NOMO-1 treated with DMSO at 0.1 percent for 48 hours (cell line): ENCODE measurements around the gene ADAMTS7.
"Not testable (repeated sequence)": the region's sequence is repeated elsewhere in the genome, so short reads cannot be mapped to it uniquely, and the experiment has no call there.

ENCODE experiments used
- DNase-seq: peaks from one replicate; lab custom pipeline; 2025; ENCODE audit not compliant: unreplicated experiment; lab: John Stamatoyannopoulos, UW

The ADAMTS7 gene

DNA sequence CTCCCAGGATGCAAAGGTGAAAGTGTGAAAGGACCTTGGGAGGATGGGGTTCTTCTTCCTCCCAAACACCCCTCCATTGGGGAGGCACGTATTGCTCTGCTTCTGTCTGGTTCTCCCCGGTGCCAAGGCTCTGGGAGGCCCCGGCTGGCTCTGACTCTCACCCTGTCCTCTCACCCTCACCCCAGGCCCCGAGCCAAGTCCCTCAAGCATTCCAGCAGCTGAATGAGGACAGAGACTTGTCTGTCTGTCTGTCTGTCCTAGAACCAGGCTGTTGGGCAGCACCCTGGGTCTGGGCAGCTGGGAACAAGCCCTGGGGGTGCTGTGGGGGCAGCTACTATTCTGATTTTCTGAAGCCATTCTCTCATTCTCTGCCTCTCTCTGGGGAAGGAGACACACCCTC, 29.9 kb downstream of the ADAMTS7 start:
- not testable (repeated sequence) for DNase-seq

- DNase-seq = not testable (repeated sequence)
Observed at GRCh38 chr15:78779975-78780374, 31.3 kb downstream of the ADAMTS7 start.

DNA sequence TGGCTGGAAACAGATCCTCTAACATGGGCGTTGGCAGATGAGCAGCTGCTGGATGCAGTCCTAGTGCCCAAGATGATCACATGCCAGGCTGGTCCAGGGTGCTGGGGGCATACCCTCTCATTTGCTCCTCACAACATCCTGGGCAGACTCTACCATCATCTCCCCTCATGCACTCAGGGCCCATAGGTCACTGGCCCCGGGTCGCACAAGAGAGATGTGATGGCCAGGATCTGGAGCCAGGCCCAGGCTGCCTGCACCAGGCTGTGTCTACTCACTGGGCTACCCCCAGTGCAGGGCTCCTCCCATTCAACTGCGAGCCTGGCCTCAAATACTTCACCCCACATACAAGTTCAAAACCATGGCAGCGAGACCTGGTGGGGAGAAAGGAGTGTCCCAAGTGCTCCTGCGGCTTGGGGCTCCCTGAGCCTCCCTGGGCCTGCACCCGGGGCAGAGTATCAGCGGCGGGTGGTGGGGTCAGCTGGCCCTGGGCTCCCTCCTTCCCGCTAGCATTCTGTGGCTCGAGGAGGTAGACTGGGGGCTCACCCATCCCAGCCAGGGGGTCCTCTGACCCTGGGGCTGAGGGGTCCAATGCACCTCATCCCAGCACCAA, 32.0 kb downstream of the ADAMTS7 start:
- DNase-seq = not testable (repeated sequence)

- no peak for DNase-seq
Observed at GRCh38 chr15:78778422-78778821, 32.8 kb downstream of the ADAMTS7 start.

GRCh38 chr15:78777953-78778345, 33.3 kb downstream of the ADAMTS7 start:
- DNase-seq = not testable (repeated sequence)

GRCh38 chr15:78777290-78777952, 33.8 kb downstream of the ADAMTS7 start:
- DNase-seq = not testable (repeated sequence)

DNA sequence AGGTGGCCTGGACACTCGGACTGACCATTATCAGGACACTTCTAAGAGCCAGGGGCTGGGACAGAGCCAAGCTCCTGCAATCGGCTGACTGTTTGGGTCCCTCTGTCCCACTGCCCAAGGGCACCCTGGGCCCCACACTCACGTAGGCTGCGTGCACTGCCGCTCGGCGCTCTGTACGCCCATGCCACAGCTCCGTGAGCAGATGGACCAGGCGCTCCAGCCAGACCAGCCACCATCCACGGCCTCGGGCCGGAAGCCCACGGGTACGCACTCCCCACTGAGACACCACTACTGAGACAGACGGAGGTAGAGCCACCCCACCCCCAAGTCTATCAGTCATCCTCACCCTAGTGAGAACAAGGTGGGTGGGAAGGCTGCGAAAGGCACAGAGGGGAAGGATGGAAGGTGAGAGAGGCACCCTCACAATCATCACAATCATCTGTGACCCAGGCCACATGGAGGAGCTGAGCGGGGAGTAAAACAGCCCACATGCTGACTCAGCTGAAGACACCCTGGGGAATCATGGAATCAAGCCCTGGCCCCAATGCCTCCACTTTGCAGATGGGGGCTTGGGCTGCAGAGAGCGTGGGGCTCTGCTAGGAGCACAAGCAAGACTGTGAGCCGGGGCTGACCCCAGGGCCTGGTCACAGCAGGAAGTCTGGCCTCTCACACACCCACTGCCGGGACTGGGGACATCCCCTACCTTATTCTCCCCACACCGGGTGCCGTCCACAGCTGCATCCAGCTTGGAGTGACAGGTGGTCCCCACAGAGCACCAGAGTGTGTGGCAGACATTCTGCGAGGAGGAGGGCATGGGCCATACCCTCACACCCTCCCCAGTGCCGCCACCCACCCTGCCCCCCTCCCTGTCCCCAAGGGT, 35.0 kb downstream of the ADAMTS7 start:
- DNase-seq = not testable (repeated sequence)

GRCh38 chr15:78775472-78775871, 35.8 kb downstream of the ADAMTS7 start:
- no peak for DNase-seq

DNA sequence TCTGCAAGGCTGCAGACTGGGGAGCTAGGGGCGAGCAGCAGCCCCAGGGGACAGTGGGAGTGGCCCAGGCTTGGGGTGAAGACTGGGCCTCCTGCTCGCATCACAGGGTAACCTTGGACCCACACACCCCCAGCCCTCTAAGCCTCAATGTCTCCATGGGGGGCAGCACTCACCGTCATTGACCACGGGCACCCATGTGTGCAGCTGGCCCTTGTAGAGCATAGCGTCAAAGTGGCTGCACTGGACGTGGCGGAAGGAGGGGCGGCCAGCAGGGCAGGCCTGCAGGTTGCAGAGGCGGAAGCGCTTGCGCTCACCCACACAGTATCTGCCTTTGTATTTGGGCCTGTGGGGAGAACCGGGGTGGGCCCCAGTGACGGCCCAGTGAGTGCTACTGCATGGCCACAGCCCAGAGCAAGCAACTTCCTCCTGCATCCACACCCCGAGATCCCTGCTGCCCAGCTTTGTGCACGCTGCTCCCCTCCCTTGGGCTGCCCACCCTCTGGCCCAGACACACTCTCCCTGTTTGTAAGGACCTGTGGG, 36.7 kb downstream of the ADAMTS7 start:
- not testable (repeated sequence) for DNase-seq

- DNase-seq = not testable (repeated sequence)
Observed at GRCh38 chr15:78773765-78774450, 37.4 kb downstream of the ADAMTS7 start.

GRCh38 chr15:78772738-78773137, 38.5 kb downstream of the ADAMTS7 start:
- no peak for DNase-seq

DNA sequence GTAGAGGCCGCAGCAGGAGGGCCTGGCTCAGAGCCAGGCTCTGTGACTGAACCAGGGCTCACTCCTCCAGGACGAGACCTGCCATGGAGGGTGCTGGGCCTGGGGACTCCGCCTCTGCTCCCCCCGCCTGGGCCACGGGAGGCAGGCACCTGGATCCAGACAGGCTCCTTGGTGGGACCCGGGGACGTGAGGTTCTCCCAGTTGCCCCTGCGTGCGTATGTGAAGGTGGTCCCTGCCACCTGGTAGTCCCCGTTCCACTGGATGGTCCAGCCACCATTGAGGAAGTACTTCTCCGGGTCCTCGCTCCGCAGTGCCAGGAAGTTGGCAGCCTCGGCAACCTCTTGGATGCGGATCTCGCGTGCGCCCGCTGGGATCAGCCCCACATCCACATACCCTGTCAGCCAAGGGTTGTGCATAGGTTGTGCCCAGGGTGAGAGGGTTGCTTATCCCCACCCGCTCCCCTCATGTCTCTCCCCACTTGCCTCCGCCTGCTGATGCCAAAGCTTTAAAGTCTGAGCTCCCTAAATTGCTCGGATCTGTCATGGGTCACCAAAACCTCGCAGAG, 39.7 kb downstream of the ADAMTS7 start:
- DNase-seq = not testable (repeated sequence)

DNA sequence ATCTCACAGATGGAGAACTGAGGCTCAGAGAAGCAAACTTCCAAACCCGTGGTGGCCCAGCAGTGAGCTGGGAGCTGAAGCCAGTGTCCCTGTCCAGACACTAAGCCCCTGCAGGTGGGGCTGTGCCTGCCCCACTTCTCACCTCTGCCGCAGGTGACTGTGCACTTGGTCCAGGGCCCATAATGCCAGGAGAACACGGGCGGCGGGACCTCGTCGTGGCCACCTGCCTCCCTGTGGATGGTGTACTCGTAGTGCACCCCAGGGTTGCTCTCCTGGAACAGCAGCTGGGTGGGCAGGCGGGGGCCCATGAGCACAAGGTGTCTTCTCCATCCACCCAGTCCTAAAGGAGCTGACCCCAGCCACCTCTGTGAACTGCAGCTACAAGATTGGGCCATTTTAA, 40.2 kb downstream of the ADAMTS7 start:
- DNase-seq = not testable (repeated sequence)

DNA sequence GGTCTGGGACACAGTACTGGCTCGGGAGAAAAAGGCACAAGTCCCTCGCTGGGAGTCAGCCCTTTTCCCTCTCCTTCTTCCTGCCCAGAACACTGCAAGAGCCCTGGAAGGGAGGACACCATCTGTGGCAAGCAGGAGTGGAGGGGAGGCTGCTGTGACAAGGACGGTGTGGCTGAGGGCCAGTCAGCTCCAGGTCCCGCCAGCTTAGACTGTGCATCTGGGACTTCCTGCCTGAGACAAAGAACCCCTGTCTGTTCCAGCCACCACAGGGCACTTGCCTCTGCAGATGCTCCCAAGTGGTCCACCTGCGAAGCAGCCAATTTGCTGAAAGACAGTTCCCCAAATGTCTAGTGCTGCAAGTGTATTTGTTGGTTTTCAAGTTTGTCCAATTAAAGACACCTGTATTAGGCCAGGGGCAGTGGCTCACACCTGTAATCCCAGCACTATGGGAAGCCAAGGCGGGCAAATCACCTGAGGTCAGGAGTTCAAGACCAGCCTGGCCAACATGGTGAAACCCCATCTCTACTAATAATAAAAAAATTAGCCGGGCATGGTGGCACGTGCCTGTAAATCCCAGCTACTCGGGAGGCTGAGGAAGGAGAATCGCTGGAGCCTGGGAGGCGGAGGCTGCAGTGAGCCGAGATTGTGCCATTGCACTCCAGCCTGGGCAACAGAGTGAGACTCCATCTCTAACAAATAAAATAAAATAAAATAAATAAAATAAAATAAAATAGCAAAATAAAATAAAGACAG, 41.6 kb downstream of the ADAMTS7 start:
- DNase-seq = not testable (repeated sequence)

- no peak for DNase-seq
Observed at GRCh38 chr15:78768531-78769408, 42.5 kb downstream of the ADAMTS7 start.

- DNase-seq = no peak
Observed at GRCh38 chr15:78768096-78768495, 43.2 kb downstream of the ADAMTS7 start.

GRCh38 chr15:78767331-78767951, 43.8 kb downstream of the ADAMTS7 start:
- DNase-seq = no peak

DNA sequence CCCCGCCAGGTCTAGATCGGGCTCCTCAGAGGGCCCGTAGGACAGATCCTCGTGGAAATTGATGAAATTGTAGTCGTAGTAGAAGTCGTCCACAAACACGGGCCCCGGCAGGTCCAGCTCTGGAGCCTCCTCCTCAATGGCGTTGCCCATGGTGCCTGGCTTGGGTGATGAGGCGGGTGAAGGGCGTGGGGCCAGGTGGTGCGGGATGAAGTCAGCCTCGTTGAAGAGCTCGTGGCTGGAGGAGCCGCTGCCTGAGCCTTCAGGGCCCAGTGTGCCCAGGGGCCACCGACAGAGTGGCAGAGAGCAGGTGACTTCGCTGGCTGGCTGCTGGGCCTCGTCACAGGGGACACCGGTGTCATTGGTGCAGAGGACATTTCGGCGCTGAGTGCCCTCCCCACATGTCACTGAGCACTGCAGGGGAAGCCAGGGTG, 44.6 kb downstream of the ADAMTS7 start:
- DNase-seq = not testable (repeated sequence)
